Mesendoderm (in vitro differentiated cells): ENCODE results near the gene LRIT2. TPM values are rescaled to one million over a fixed set of nuclear protein-coding genes. Genes with fewer than 3 reads are reported as not detected.

Source experiments
- DNase-seq: peaks from one replicate; pipeline ENCODE4 v3.0.0; 2013
- H2AK5ac ChIP-seq: 2 replicates; pipeline ENCODE4 v1.6.1; 2013; ENCODE audit warnings: low read length, inconsistent platforms
- H2BK120ac ChIP-seq: 2 replicates; pipeline ENCODE4 v1.6.1; 2013; ENCODE audit warnings: low read depth, mild to moderate bottlenecking, low read length, moderate library complexity, mixed read lengths
- H2BK15ac ChIP-seq: replicated peaks from 2 replicates; pipeline ENCODE4 v1.6.1; 2013; ENCODE audit warnings: low read depth, mild to moderate bottlenecking, moderate library complexity
- H2BK5ac ChIP-seq: 2 replicates; pipeline ENCODE4 v1.6.1; 2013; ENCODE audit warnings: low read length, inconsistent platforms
- H3K18ac ChIP-seq: 2 replicates; pipeline ENCODE4 v1.6.1; 2013; ENCODE audit warnings: mild to moderate bottlenecking, low read length, mixed read lengths
- H3K23ac ChIP-seq: one replicate; pipeline ENCODE4 v1.6.1; 2013; ENCODE audit warnings: low read length
- H3K27ac ChIP-seq: 2 replicates; pipeline ENCODE4 v1.5.1; 2013; ENCODE audit warnings: low read depth, mild to moderate bottlenecking, inconsistent platforms, low read length, moderate library complexity
- H3K27me3 ChIP-seq: 2 replicates; pipeline ENCODE4 v1.6.1; 2013; ENCODE audit warnings: low read length, control low read depth, mild to moderate bottlenecking, inconsistent platforms; ENCODE audit not compliant: insufficient read depth, poor library complexity
- H3K36me3 ChIP-seq: 2 replicates; pipeline ENCODE4 v1.6.1; 2013; ENCODE audit warnings: low read length, inconsistent platforms; ENCODE audit not compliant: control insufficient read depth, insufficient read depth
- H3K4ac ChIP-seq: one replicate; pipeline ENCODE4 v1.6.1; 2013; ENCODE audit warnings: low read depth, mild to moderate bottlenecking, low read length, moderate library complexity
- H3K4me1 ChIP-seq: 2 replicates; pipeline ENCODE4 v1.6.1; 2013; ENCODE audit warnings: low read depth, low read length, inconsistent platforms; ENCODE audit not compliant: control insufficient read depth
- H3K4me2 ChIP-seq: 2 replicates; pipeline ENCODE4 v1.6.1; 2013; ENCODE audit warnings: low read length
- H3K4me3 ChIP-seq: 2 replicates; pipeline ENCODE4 v1.5.1; 2013; ENCODE audit warnings: mild to moderate bottlenecking, low read length
- H3K56ac ChIP-seq: one replicate; pipeline ENCODE4 v1.6.1; 2013; ENCODE audit warnings: low read length
- H3K79me1 ChIP-seq: 2 replicates; pipeline ENCODE4 v1.6.1; 2013; ENCODE audit warnings: low read length, inconsistent platforms
- H3K79me2 ChIP-seq: 2 replicates; pipeline ENCODE4 v1.6.1; 2013; ENCODE audit warnings: mild to moderate bottlenecking, low read length; ENCODE audit not compliant: control insufficient read depth, insufficient read depth
- H3K9ac ChIP-seq: 2 replicates; pipeline ENCODE4 v1.6.1; 2013; ENCODE audit warnings: low read length, inconsistent platforms
- H4K5ac ChIP-seq: one replicate; pipeline ENCODE4 v1.6.1; 2013; ENCODE audit warnings: low read length
- H4K8ac ChIP-seq: one replicate; pipeline ENCODE4 v1.6.1; 2013; ENCODE audit warnings: low read depth, mild to moderate bottlenecking, control low read depth, low read length, moderate library complexity
- WGBS: extraction: QIAGEN DNeasy Blood & Tissue Kit; methylation state at CpG from one replicate; pipeline ENCODE4 v1.1.7; 2013; ENCODE audit warnings: low lambda C conversion rate, missing lambda C conversion rate; ENCODE audit not compliant: insufficient coverage; ENCODE audit errors: extremely low coverage; 5-methylcytosine and 5-hydroxymethylcytosine counted together
- polyA plus RNA-seq, 2 experiments: library from polyadenylated mRNA; stranded (reverse); fragments of 200-250 nt; gene quantifications; one replicate each; pipeline ENCODE4 v1.2.3, GENCODE V29; 2013

The LRIT2 gene, protein sequence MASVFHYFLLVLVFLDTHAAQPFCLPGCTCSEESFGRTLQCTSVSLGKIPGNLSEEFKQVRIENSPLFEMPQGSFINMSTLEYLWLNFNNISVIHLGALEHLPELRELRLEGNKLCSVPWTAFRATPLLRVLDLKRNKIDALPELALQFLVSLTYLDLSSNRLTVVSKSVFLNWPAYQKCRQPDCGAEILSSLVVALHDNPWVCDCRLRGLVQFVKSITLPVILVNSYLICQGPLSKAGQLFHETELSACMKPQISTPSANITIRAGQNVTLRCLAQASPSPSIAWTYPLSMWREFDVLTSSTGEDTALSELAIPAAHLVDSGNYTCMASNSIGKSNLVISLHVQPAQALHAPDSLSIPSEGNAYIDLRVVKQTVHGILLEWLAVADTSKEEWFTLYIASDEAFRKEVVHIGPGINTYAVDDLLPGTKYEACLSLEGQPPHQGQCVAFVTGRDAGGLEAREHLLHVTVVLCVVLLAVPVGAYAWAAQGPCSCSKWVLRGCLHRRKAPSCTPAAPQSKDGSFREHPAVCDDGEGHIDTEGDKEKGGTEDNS
- polyA plus RNA-seq (2013, experiment 1 of 2) = not detected
- not detected for polyA plus RNA-seq (2013, experiment 2 of 2)

DNA sequence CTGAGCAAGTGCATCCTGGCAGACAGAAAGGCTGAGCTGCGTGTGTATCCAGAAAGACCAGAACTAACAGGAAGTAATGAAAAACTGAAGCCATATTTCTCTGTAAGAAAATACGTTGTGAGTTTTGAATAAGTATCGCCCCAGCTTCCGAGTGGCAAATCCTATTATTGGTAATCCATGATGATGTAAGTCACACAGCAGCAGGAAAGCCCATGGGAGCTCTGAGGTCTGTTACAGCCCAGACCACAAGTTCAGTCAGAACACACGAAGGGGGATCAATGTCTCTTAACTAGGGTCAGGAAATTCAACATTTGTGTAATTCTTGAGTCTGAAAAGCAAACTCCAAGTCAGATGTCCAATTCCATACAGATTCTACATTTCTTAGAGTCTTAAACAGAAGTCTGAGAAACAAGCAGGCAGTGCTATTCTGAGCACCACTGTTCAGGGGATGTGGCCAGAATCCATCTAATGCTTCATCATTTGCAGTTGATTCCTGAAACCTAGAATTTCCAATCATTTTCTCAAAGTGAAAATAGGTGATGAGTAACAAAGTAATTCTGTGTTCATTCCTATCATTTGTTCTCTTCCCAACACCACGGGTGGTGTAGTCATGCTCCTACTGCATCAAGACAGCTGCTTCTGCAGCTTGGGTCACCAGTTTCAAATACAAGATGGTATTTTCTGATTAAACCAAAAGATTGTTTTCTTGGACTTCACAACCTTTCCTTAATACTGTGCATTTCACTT is at the start of gene LRIT2:
TSS of gene LRIT2 (minus strand) at position 118 of the 747 bp plus-strand sequence. CDS start at position 94, 24 bp downstream.
- Histone ChIP-seq H3K23ac (no peak within 1 kb of the TSS), H2BK5ac (no peak within 1 kb of the TSS), H2BK120ac (no peak within 1 kb of the TSS), H3K4me1 (no peaks in the 10 kb centered on the region), H3K79me2 (no peaks in the 10 kb centered on the region), H4K8ac (no peak within 1 kb of the TSS), H2AK5ac (no peak within 1 kb of the TSS), H3K9ac (no peak within 1 kb of the TSS), H3K56ac (no peak within 1 kb of the TSS), H3K27me3 (no peaks in the 10 kb centered on the region), H4K5ac (no peak within 1 kb of the TSS), H3K4me2 (no peak within 1 kb of the TSS), H3K18ac (no peak within 1 kb of the TSS), H3K36me3 (no peaks in the 10 kb centered on the region), H3K79me1 (no peaks in the 10 kb centered on the region), H2BK15ac (no peak within 1 kb of the TSS), H3K27ac (no peak within 1 kb of the TSS), H3K4ac (no peak within 1 kb of the TSS), H3K4me3 (no peak within 1 kb of the TSS)
- no peak for DNase-seq
- no CpG with 5 or more reads among the region's 6 CpGs for WGBS

DNA sequence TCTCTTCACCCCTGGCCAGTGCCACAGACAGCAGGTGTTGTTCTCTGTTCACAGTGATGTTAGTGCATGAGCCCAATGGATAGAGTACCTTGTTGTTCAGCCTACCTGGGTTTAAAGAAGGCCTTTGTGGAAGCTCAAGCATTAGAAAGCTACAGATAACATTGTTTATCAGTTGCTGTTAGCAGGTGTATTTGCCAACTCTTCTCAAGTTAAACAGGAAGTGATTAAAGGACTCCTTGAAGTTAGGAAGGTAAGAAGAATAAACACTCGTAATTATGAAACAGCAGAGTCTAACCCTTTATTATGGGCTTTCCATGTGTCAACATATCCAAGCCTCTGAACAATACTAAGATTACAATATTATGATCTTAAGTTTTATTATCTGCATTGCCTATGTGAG is 45.4 kb upstream of the LRIT2 start:
- Histone ChIP-seq H3K4me1 (no peaks in the 10 kb centered on the region), H2AK5ac (no peak overlapping the region), H3K27ac (no peak overlapping the region), H3K79me1 (no peaks in the 10 kb centered on the region), H4K5ac (no peak overlapping the region), H2BK120ac (no peak overlapping the region), H3K27me3 (no peaks in the 10 kb centered on the region), H3K4me2 (no peak overlapping the region), H4K8ac (no peak overlapping the region), H3K4me3 (no peak overlapping the region), H3K36me3 (no peaks in the 10 kb centered on the region), H3K18ac (no peak overlapping the region), H3K56ac (no peak overlapping the region), H2BK5ac (no peak overlapping the region), H3K9ac (no peak overlapping the region), H3K79me2 (no peaks in the 10 kb centered on the region), H3K4ac (no peak overlapping the region), H3K23ac (no peak overlapping the region), H2BK15ac (no peak overlapping the region)
- no CpG with 5 or more reads among the region's 1 CpG for WGBS
- no peak for DNase-seq

DNA sequence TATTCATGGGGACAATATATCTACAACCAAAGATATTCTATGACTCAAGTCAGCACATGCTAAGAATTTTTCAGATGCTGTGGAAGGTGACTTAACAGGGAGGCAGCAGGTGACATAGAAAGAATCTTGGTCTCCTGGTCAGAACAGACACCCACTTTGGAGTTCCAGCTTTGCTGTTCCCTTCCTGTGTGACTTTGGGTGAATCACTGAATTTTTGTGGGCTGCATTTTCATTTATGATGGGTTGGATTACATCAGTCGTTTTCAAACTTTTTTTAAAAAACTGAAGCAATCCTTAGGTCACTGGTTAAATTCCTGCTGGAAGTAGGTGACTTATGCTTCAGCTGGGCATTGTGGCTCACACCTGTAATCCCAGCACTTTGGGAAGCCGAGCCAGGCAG is 44.4 kb upstream of the LRIT2 start:
- WGBS = no CpG with 5 or more reads among the region's 2 CpGs
- Histone ChIP-seq H3K56ac (no peak overlapping the region), H3K79me1 (no peaks in the 10 kb centered on the region), H3K27ac (no peak overlapping the region), H2BK5ac (no peak overlapping the region), H3K18ac (no peak overlapping the region), H3K36me3 (no peaks in the 10 kb centered on the region), H3K4me2 (no peak overlapping the region), H2AK5ac (no peak overlapping the region), H3K4me1 (no peaks in the 10 kb centered on the region), H3K9ac (no peak overlapping the region), H3K4me3 (no peak overlapping the region), H4K8ac (no peak overlapping the region), H2BK15ac (no peak overlapping the region), H3K4ac (no peak overlapping the region), H3K27me3 (no peaks in the 10 kb centered on the region), H3K23ac (no peak overlapping the region), H2BK120ac (no peak overlapping the region), H3K79me2 (no peaks in the 10 kb centered on the region), H4K5ac (no peak overlapping the region)
- no peak for DNase-seq

DNA sequence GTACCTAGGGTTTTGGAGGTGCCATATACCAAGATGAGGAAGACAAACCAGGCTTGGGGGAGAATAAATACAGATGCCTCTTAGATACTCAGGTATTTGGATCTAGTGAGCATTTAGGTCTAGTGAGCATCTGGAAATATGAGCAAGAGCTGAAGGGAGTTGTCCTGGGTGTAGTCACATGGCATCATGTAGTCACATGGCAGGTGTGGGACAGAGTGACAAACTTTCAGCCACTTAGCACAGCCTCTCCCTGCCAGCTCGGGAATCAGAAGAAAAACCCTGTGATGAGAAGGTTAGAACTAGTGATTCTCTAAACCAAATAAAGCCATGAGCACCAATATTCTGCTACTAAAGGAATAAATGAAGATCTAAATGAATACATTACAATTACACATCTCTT is 43.8 kb upstream of the LRIT2 start:
- Histone ChIP-seq H4K8ac (no peak overlapping the region), H2BK15ac (no peak overlapping the region), H3K36me3 (no peaks in the 10 kb centered on the region), H2AK5ac (no peak overlapping the region), H4K5ac (no peak overlapping the region), H3K27me3 (no peaks in the 10 kb centered on the region), H3K79me1 (no peaks in the 10 kb centered on the region), H3K9ac (no peak overlapping the region), H3K23ac (no peak overlapping the region), H3K56ac (no peak overlapping the region), H2BK120ac (no peak overlapping the region), H3K4ac (no peak overlapping the region), H3K79me2 (no peaks in the 10 kb centered on the region), H2BK5ac (no peak overlapping the region), H3K4me3 (no peak overlapping the region), H3K27ac (no peak overlapping the region), H3K4me1 (no peaks in the 10 kb centered on the region), H3K4me2 (no peak overlapping the region), H3K18ac (no peak overlapping the region)
- no CpG with 5 or more reads among the region's 1 CpG for WGBS
- DNase-seq = no peak

DNA sequence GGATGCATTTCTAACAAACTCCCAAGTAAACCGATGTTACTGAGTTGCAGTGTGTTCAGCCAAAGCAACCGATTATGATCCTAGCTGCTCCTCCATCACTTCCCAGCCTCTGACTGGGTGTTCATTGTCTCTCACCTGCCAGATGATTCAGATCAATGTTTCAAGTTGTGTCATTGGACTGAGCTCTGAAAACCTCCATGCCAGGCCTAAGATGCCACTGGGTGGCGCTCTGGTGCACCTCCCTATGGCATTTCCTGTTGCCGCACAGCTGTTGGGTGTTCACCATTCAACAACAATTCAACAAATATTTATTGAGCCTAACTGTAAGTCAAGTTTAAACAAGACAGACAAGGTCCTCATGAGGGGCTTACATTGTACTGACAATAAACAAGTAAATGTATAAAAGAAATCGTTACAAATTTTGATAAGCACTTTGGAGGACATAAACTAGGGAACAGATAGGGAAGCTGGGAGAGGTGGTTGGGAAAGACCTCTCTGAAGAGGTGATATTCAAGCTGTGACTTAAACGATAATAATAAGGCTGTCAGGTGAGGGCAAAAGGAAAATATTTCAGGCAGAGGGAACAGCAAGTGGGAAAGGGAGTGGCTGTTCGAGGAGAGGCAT is 42.3 kb upstream of the LRIT2 start:
- Histone ChIP-seq H3K79me1 (no peaks in the 10 kb centered on the region), H3K4ac (no peak overlapping the region), H3K56ac (no peak overlapping the region), H2BK5ac (no peak overlapping the region), H2BK120ac (no peak overlapping the region), H2BK15ac (no peak overlapping the region), H4K5ac (no peak overlapping the region), H3K23ac (no peak overlapping the region), H3K4me1 (no peaks in the 10 kb centered on the region), H3K4me2 (no peak overlapping the region), H3K18ac (no peak overlapping the region), H4K8ac (no peak overlapping the region), H3K36me3 (no peaks in the 10 kb centered on the region), H3K4me3 (no peak overlapping the region), H3K27me3 (no peaks in the 10 kb centered on the region), H3K79me2 (no peaks in the 10 kb centered on the region), H3K27ac (no peak overlapping the region), H2AK5ac (no peak overlapping the region), H3K9ac (no peak overlapping the region)
- no CpG with 5 or more reads among the region's 7 CpGs for WGBS
- peak; percentile 78 for DNase-seq
